Suprapubic skin (tissue), 4 donors: ENCODE measurements around the gene VIT.

Experiments
- CTCF ChIP-seq, 2 donors: fragments of 200-600 bp in 1 of 2; fragments of 450-650 bp in 1 of 2; sonication (generic) in 1 of 2; IDR thresholded peaks; one replicate each; pipeline ENCODE4 v1.5.1; 2016 to 2019; ENCODE audit warnings: antibody characterized with exemption in 2 of 2, mild to moderate bottlenecking in 1 of 2, moderate library complexity in 1 of 2
- EP300 ChIP-seq: sonication (generic); formaldehyde crosslinking; IDR thresholded peaks from one replicate; pipeline ENCODE4 v1.6.1; 2017; ENCODE audit warnings: antibody characterized with exemption
- POLR2AphosphoS5 ChIP-seq, 3 donors: sonication (generic); formaldehyde crosslinking; IDR thresholded peaks; one replicate each; pipeline ENCODE4 v1.6.1; 2017; ENCODE audit warnings: antibody characterized with exemption in 3 of 3

- TF ChIP-seq CTCF (IDR thresholded peaks at IDR 0.05) (no peak), POLR2AphosphoS5 (IDR thresholded peaks at IDR 0.05) (no peak), EP300 (no peak)
Observed at GRCh38 chr2:36658277-36658748, 38.2 kb upstream of the VIT start.
